Measurements from ENCODE around the gene WHRN. TPM values are rescaled to one million over a fixed set of nuclear protein-coding genes. Genes with fewer than 3 reads are reported as not detected.

WHRN gene
- total RNA-seq, 4 donors from 2014 or later: 5.4 to 23.6 (median 8.5) TPM

GRCh38 chr9:114492991-114493390 is 12.3 kb downstream of the WHRN start:
- Histone ChIP-seq H3K4me3 (no peak overlapping the region), H3K4me1 (no peaks in the 10 kb centered on the region), H3K36me3 (no peaks in the 10 kb centered on the region), H3K27ac (no peak overlapping the region), H3K9me3 (no peaks in the 10 kb centered on the region), H3K27me3 (no peaks in the 10 kb centered on the region)
- DNase-seq: no peak
- intact Hi-C loops (cut with DNase I; ENCODE audit: low total_unique reads) (no loop called here), in situ Hi-C loops (cut with MboI; ENCODE audit: low pct_ligation_motif_present in 1 of 4, low pct_unique_long_range_greater_than_20kb in 1 of 4, low sequenced_read_pairs in 3 of 4) (loop anchor here in 2 of 4 donors (10.0 to 25.0 kb wide), 2 partner anchors 162 to 169 kb away; partner anchors contain the start of gene TEX53 (in 2 of the 2))
- WGBS, 2 donors (ENCODE audit: low coverage in 1 of 2): 90 to 96% methylated on average over 4 to 7 of the region's 7 CpGs
- TF ChIP-seq CTCF (IDR thresholded peaks at IDR 0.05) (no peak), POLR2AphosphoS5 (IDR thresholded peaks at IDR 0.05) (no peak), POLR2A (IDR thresholded peaks at IDR 0.05) (no peak), EP300 (IDR thresholded peaks at IDR 0.05; ENCODE audit: low read depth) (no peak)

GRCh38 chr9:114491430-114492003 is 13.8 kb downstream of the WHRN start:
- no peaks in the 10 kb centered on the region for H3K36me3 ChIP-seq
- DNase-seq: no peak
- TF ChIP-seq POLR2A (IDR thresholded peaks at IDR 0.05) (no peak), CTCF (IDR thresholded peaks at IDR 0.05) (no peak), EP300 (IDR thresholded peaks at IDR 0.05; ENCODE audit: low read depth) (no peak), POLR2AphosphoS5 (IDR thresholded peaks at IDR 0.05) (no peak)
- no peaks in the 10 kb centered on the region for H3K9me3 ChIP-seq
- H3K27ac ChIP-seq: no peak overlapping the region
- H3K4me3 ChIP-seq: no peak overlapping the region
- in situ Hi-C loops (cut with MboI; ENCODE audit: low pct_ligation_motif_present in 1 of 4, low pct_unique_long_range_greater_than_20kb in 1 of 4, low sequenced_read_pairs in 3 of 4): loop anchor here in 2 of 4 donors (10.0 to 25.0 kb wide), 2 partner anchors 163 to 171 kb away; partner anchors contain the start of gene TEX53 (in 2 of the 2)
- H3K27me3 ChIP-seq: no peaks in the 10 kb centered on the region
- intact Hi-C loops (cut with DNase I; ENCODE audit: low total_unique reads): no loop called here
- peaks cover 0 to 3% (median 0%) of the 10 kb centered on the region in 4 donors for H3K4me1 ChIP-seq
- WGBS, 2 donors (ENCODE audit: low coverage in 1 of 2): 83 to 90% methylated on average over 9 to 17 of the region's 17 CpGs

- Histone ChIP-seq H3K27me3 (no peaks in the 10 kb centered on the region), H3K4me3 (no peak overlapping the region), H3K4me1 (peaks cover 0 to 3% (median 0%) of the 10 kb centered on the region in 4 donors), H3K36me3 (no peaks in the 10 kb centered on the region), H3K27ac (no peak overlapping the region), H3K9me3 (no peaks in the 10 kb centered on the region)
- intact Hi-C loops (cut with DNase I; ENCODE audit: low total_unique reads): loop anchor here (10.0 kb wide), 2 partner anchors 85 to 165 kb away; partner anchors contain the start of gene TEX53
- TF ChIP-seq CTCF (IDR thresholded peaks at IDR 0.05): no peak
- TF ChIP-seq POLR2A (IDR thresholded peaks at IDR 0.05): no peak
- no peak for TF ChIP-seq EP300 (IDR thresholded peaks at IDR 0.05; ENCODE audit: low read depth)
- no peak for TF ChIP-seq POLR2AphosphoS5 (IDR thresholded peaks at IDR 0.05)
- DNase-seq: no peak
- in situ Hi-C loops (cut with MboI; ENCODE audit: low pct_ligation_motif_present in 1 of 4, low pct_unique_long_range_greater_than_20kb in 1 of 4, low sequenced_read_pairs in 3 of 4): loop anchor here (5.0 to 25.0 kb wide), 3 partner anchors 162 to 172 kb away; partner anchors contain the start of gene TEX53 (in 3 of the 4)
- 82 to 92% methylated on average over 4 to 12 of the region's 12 CpGs for WGBS, 2 donors (ENCODE audit: low coverage in 1 of 2)
Measured at GRCh38 chr9:114489928-114490327, 15.3 kb downstream of the WHRN start.

- TF ChIP-seq POLR2AphosphoS5 (IDR thresholded peaks at IDR 0.05) (no peak), CTCF (IDR thresholded peaks at IDR 0.05) (no peak), POLR2A (IDR thresholded peaks at IDR 0.05) (no peak), EP300 (IDR thresholded peaks at IDR 0.05; ENCODE audit: low read depth) (no peak)
- H3K4me1 ChIP-seq: peaks cover 0 to 3% (median 0%) of the 10 kb centered on the region in 4 donors
- intact Hi-C loops (cut with DNase I; ENCODE audit: low total_unique reads): loop anchor here (10.0 kb wide), 2 partner anchors 84 to 166 kb away; partner anchors contain the start of gene TEX53
- no peak overlapping the region for H3K27ac ChIP-seq
- no peaks in the 10 kb centered on the region for H3K36me3 ChIP-seq
- no peak for DNase-seq
- H3K9me3 ChIP-seq: no peaks in the 10 kb centered on the region
- no peaks in the 10 kb centered on the region for H3K27me3 ChIP-seq
- no peak overlapping the region for H3K4me3 ChIP-seq
- 63 to 64% methylated on average over 5 to 7 of the region's 7 CpGs for WGBS, 2 donors (ENCODE audit: low coverage in 1 of 2)
- in situ Hi-C loops (cut with MboI; ENCODE audit: low pct_ligation_motif_present in 1 of 4, low pct_unique_long_range_greater_than_20kb in 1 of 4, low sequenced_read_pairs in 3 of 4): loop anchor here in 3 of 4 donors (5.0 to 25.0 kb wide), 3 partner anchors 164 to 174 kb away; partner anchors contain the start of gene TEX53 (in 2 of the 3)
Measured at GRCh38 chr9:114488398-114489129, 16.7 kb downstream of the WHRN start.

Data from transverse colon (tissue), 4 donors.